ENCODE results near the gene PLEKHG5.

PLEKHG5 gene

GRCh38 chr1:6475381-6476133 is 15.9 kb downstream of the PLEKHG5 start:
- DNase-seq = no peak

DNA sequence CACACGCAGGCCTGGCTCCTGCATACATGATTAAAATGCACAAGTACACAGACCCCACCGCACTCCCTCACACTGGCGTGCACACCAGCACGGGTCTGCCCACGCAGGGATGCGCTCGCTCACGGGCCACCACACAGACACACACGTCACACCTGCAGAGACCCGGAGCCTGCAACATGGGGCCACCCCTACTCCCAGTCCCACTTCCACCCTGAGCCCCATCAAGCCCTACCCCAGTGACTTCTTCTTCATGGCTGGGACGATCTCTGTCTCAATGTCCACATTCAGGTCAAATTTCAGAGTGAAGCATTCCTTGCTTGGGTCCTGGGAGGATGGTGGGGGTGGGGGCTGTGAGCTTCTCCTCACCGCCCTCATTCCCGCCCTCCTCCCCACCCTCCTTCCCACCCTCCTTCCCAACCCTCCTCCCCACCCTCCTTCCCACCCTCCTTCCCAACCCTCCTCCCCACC is 16.6 kb downstream of the PLEKHG5 start:
- DNase-seq = no peak

DNA sequence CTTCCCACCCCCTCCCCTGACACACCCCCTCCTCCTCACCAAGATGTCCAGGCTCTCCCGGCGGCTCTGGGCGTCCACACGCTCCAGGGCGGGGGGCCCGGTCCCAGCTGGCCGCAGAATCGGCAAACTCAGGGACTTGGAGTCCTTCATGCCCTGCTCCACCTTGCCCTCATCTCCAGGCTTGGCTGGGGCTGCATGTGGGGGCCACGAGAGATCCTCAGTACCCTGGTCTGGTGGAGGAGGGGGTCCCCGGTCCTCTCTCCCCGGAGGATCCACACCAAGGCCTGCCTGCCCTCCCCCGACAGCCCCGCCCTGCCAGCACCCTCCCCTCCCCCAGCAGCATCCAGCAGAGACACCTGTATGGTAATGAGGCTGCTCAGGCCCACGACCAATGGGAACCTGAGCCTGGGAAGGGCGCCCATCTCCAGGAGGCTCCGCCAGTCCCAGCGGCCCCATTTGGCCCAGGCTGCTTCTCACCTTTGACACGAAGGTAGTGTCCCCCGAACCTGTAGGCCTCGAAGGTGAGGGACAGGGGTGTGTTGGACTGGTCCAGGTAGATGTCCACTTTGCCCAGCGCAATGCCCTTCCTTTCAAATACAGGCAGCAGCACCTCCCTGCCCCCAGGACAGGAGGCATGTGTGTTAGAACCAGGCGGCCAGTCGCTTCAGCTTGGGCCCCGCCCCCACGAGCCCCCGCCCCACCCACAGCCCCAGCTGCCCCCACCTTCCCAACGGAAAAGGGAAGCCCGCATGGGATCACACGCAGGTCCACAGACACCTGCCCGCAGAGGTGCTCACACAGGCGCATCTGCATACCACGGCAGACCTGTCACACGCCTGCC is 17.3 kb downstream of the PLEKHG5 start:
- DNase-seq = no peak

DNA sequence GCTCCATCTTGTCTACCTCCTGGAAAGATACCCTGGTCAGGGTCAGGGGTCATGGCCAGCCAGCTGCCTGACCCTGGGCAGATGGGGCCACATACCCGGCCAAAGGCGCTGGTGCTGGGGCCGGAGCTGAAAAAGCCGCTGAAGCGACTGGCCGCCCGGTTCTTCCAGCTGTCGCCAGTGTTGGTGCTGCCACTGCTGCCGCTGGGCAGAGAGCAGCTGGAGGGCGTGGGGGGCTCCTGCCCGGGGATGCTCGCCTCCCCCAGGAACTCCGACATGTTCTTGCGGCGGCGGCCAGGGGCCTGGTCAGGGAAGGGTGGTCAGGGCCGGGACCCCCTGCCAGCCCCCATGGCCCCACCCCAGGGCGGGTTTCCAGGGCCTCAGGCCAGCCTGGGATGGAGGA is 18.3 kb downstream of the PLEKHG5 start:
- DNase-seq = no peak

DNA sequence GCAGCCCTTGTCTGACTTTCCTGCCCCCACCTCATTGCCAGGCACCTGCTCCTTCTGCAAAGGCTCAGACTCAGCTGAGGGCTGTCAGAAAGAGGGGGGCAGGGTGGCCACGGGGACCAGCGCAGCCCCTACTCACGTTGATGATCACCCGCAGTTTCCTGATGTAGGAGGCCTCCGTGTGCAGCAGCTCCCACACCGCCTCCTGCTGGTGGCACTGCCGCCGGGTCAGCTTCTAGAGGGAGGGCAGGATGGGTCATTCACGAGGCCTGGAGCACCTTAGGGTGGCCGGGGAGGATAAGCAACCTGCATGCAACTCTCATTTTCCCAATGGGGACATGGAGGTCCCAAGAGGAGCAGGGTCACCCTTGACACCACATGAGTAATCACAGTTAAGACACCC is 19.1 kb downstream of the PLEKHG5 start:
- no peak for DNase-seq

DNA sequence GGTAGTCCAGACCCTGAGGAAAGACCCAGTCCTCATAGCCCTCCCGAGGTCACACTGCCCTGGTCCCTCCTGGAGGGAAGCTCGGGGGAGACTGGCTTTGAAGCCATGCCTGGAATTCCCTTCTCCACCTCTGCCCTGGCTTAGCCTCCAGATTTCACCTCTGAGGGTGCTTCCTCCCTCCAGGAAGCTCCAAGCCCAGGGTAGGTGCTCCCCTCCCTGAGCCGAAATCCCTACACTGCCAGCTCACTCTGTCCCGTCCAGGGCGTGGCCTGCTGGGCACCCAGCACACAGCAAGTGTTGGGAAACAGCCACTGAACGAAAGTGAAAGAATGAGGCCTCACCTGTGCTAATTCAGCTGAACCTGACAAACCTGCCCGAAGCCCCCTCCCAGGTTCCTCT is 19.5 kb downstream of the PLEKHG5 start:
- DNase-seq = no peak

DNA sequence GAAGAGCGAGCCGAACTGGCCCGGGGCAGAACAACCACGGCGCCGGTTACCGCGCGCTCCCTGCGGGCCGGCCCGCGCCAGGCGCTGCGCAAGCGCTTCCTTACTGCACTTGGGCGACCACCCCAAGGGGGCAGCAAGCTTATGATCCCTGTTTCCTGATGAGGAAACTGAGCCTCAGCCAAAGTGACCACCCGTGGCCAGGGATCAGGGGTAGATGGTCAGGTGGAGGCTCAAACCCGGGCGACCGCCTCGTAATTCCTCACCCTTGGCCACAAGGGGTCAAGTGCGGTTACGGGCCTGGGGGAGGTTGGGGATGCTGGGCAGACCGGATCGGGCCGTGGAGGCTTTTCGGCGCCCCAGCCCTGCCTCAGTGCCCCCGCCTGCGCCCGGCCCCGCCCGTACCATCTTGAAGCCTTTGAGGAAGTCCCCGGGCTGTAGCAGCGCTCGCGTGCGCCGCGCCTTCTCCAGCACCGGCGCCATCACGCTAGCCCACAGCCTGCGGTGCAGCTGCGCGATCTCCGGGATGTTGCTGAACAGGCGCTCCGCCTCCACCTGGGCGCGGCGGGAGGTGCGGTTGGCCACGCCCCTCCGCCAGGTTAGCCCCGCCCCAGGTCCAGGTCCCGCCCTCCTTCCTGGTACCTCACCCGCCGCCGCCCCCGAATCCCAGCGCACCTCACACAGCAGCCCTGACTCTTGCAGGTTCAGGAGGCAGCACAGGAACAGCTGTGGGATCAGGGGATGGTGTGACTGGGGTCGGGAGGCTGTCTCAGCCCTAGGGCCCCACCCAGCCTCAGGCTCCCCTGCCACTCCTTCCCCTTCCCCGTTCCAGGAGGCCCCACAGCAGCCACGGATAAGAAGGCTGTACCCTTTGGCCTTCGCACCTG is 20.1 kb downstream of the PLEKHG5 start:
- no peak for DNase-seq

- DNase-seq = no peak
Observed at GRCh38 chr1:6470132-6471085, 21.1 kb downstream of the PLEKHG5 start.

GRCh38 chr1:6468729-6469461 is 22.6 kb downstream of the PLEKHG5 start:
- DNase-seq = no peak

GRCh38 chr1:6467744-6468688 is 23.5 kb downstream of the PLEKHG5 start:
- DNase-seq = no peak

DNA sequence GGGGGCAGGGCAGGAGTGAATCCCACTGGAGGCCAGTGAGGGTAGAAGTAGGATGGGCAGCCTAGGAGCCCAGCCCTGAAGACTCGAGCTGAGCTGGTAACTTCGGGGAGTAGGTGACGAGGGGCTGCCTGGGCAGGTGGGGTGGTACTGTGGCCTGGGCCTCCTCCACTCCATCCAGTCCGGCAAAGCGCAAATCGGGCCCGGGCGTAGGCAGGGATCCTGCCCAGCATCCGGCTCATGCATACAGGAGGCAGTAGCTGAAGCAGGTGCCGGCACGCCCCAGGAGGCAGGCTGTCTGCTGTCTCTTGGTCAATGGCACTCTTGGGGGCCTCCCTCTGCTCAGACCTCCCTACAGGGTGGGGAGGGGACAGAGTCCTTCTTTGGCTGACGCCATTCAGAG is 24.2 kb downstream of the PLEKHG5 start:
- no peak for DNase-seq

GRCh38 chr1:6466751-6467150 is 24.7 kb downstream of the PLEKHG5 start:
- no peak for DNase-seq

DNA sequence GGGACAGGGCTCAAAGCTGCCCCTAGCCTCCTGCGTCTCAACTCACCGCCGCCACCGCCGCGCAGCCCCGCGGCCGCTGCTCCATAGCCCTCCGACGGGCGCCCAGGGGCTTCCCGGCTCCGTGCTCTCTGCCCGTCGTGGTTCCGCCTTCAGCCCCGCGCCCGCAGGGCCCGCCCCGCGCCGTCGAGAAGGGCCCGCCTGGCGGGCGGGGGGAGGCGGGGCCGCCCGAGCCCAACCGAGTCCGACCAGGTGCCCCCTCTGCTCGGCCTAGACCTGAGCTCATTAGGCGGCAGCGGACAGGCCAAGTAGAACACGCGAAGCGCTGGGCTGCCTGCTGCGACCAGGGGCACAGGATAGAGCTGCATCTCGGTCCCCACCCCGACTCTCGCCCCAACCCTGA is 25.4 kb downstream of the PLEKHG5 start, which contains the start of gene TNFRSF25:
Gene TNFRSF25, minus strand, starts transcription at position 151 of the 400 bp plus-strand sequence. Its CDS starts 66 bp downstream, at position 85.
- no peak for DNase-seq

DNA sequence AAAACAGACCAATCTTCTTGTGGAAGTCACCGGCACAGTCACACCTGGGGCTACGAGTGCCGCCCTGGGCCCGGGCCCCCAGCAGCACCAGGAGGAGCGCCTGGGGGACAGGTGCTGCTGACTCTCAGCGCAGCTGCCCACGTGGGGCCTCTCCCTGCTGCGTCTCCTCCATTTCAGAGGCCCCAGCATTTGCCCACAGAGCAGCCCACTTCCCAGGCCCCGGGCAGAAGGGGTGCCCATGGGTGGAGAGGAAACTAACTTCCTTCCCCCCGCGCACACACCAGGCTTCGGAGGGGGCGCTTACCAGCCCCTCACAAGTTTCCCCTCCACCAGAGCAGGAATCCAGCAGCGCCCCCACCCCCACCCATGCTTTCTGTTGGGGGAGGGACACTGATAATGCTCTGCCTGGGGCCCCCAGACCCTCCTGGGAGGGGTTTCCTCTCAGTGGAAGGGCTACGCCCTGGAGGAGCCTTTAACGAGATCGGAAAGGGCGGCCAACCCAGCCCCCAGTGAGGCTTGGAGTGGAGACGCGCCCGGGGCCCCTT is 25.9 kb downstream of the PLEKHG5 start:
- DNase-seq = no peak

GRCh38 chr1:6464915-6465314 is 26.6 kb downstream of the PLEKHG5 start:
- no peak for DNase-seq

DNA sequence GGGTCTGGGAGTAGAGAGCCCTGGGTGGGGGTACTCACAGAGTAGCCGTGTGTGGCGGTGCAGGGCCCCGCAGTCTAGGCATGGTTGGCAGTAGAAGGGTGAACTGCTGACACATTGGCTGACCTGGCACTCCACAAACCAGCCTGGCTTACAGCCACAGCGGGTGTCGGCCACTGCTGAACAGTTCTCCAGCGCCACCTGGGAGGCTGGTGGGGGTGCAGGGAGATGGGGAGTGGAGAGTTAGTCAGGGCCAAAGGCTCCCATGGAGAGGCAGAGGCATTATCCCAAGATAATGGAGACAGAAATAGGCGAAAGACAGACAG is 27.0 kb downstream of the PLEKHG5 start:
- no peak for DNase-seq

- DNase-seq = no peak
Observed at GRCh38 chr1:6463120-6463412, 28.4 kb downstream of the PLEKHG5 start.

DNA sequence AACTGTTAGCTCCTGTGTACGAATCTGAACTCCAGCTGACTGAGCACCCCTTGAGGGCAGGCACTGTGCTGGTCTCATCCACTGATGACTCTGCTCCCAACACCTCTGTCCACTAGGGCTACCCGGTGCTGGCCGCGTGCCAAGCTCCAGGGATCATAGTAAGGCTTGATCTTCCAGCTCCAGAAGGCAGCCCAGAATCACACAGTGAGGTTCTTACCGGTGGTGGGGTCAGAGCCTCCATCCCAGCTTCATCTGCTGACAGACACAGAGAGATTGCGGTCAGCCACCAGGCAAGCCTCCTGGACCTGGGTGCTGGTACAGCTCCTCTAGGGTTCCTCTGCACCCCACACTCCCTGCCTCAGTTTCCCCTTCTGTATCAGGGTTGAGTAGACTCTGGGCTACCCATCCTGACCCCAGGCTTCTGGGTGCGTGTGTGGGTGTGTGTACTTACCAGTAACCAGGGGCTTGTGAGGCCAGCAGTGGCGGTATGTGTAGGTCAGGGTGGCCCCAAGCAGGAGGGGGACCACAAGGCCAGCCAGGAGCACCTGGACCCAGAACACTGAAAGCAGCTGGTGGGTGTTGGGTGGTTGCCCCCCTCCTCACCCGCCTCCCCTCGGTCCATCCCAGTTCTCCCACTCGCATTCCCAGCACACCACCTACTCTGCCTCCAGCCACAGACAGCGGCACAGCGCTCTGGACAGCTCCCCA is 28.9 kb downstream of the PLEKHG5 start:
- DNase-seq = no peak

Measured in fibroblast of skin of right biceps (primary cell).